SK-N-SH (cell line): ENCODE results near the gene SPI1. TPM values are rescaled to one million over a fixed set of nuclear protein-coding genes. Genes with fewer than 3 reads are reported as not detected.

Experiments
- CTCF ChIA-PET: fragments of 300-600, 350-600 bp; formaldehyde crosslinking; extraction: SDS; loops from one replicate; lab custom pipeline; 2021; lab: Yijun Ruan, JAX
- POLR2A ChIA-PET: fragments of 350-600 bp; sonication (Branson Sonifier 250); formaldehyde crosslinking; extraction: SDS; loops from one replicate; lab custom pipeline; 2020; ENCODE audit warnings: antibody characterized with exemption, inconsistent platforms; lab: Yijun Ruan, JAX
- DNase-seq: peaks from one replicate; pipeline ENCODE4 v3.0.0; 2012
- H2AFZ ChIP-seq: fragments of 200-600 bp; sonication (generic); 2 replicates; pipeline ENCODE4 v1.8.1; 2016; ENCODE audit warnings: antibody characterized with exemption, mild to moderate bottlenecking, low read depth
- H3F3A ChIP-seq: fragments of 200-600 bp; sonication (generic); replicated peaks from 2 replicates; pipeline ENCODE3; 2016; ENCODE audit warnings: antibody characterized with exemption, mild to moderate bottlenecking; ENCODE audit not compliant: insufficient read depth
- H3K27ac ChIP-seq, 2 experiments: fragments of 200-500 bp in 1 of 2; fragments of 200-600 bp in 1 of 2; sonication (Bioruptor generic) in 1 of 2; sonication (generic), shearing (Covaris generic) in 1 of 2; 2 replicates each; pipeline versions ENCODE4 v1.5.1 to v1.6.1; 2014 to 2016; ENCODE audit warnings: low read depth in 2 of 2, inconsistent platforms in 1 of 2, low read length in 1 of 2, mild to moderate bottlenecking in 1 of 2, mixed read lengths in 1 of 2
- H3K27me3 ChIP-seq: fragments of 200-600 bp; sonication (generic), shearing (Covaris generic); 2 replicates; pipeline ENCODE4 v1.6.1; 2016; ENCODE audit warnings: mixed run types; ENCODE audit not compliant: insufficient read depth
- H3K36me3 ChIP-seq, 2 experiments: fragments of 200-500 bp in 1 of 2; fragments of 200-600 bp in 1 of 2; sonication (Bioruptor generic) in 1 of 2; sonication (generic) in 1 of 2; replicated peaks in 1 of 2; 2 replicates each; pipeline versions ENCODE3 to v1.5.1; 2014 to 2016; ENCODE audit warnings: low read length in 1 of 2, mild to moderate bottlenecking in 1 of 2; ENCODE audit not compliant: insufficient read depth in 2 of 2, control insufficient read depth in 1 of 2
- H3K4me1 ChIP-seq, 2 experiments: fragments of 200-500 bp in 1 of 2; fragments of 200-600 bp in 1 of 2; sonication (Bioruptor generic) in 1 of 2; sonication (generic), shearing (Covaris generic) in 1 of 2; 2 replicates each; pipeline versions ENCODE4 v1.5.1 to v1.6.1; 2014 to 2016; ENCODE audit warnings: low read depth in 1 of 2, low read length in 1 of 2, mixed run types in 1 of 2; ENCODE audit not compliant: insufficient read depth in 2 of 2, control insufficient read depth in 1 of 2
- H3K4me2 ChIP-seq: fragments of 200-600 bp; sonication (generic), shearing (Covaris generic); 2 replicates; pipeline ENCODE4 v1.6.1; 2017; ENCODE audit warnings: mixed run types
- H3K4me3 ChIP-seq, 2 experiments: fragments of 200-500 bp in 1 of 2; fragments of 200-600 bp in 1 of 2; sonication (Bioruptor generic) in 1 of 2; sonication (generic), shearing (Covaris generic) in 1 of 2; 2 replicates each; pipeline versions ENCODE4 v1.5.1 to v1.8.1; 2014 to 2016; ENCODE audit warnings: low read depth in 2 of 2, inconsistent platforms in 1 of 2, low read length in 1 of 2, mild to moderate bottlenecking in 1 of 2, mixed read lengths in 1 of 2, moderate library complexity in 1 of 2
- H3K79me2 ChIP-seq: fragments of 200-600 bp; sonication (generic); 2 replicates; pipeline ENCODE4 v1.8.1; 2017; ENCODE audit warnings: mild to moderate bottlenecking; ENCODE audit not compliant: insufficient read depth
- H3K9ac ChIP-seq: fragments of 200-600 bp; sonication (generic); 2 replicates; pipeline ENCODE4 v1.6.1; 2017; ENCODE audit warnings: mixed run types
- H3K9me2 ChIP-seq: fragments of 200-600 bp; sonication (generic); 2 replicates; pipeline ENCODE4 v1.6.1; 2017; ENCODE audit warnings: mixed run types
- H3K9me3 ChIP-seq: fragments of 200-600 bp; sonication (generic); 2 replicates; pipeline ENCODE4 v1.6.1; 2017; ENCODE audit warnings: mixed run types, mild to moderate bottlenecking, moderate library complexity
- H4K20me1 ChIP-seq: fragments of 200-600 bp; sonication (generic); 2 replicates; pipeline ENCODE4 v1.6.1; 2017; ENCODE audit warnings: mild to moderate bottlenecking, mixed run types; ENCODE audit not compliant: insufficient read depth
- ELF1 ChIP-seq: IDR thresholded peaks from 2 replicates; pipeline ENCODE4 v1.4.0; 2012
- EP300 ChIP-seq, 2 experiments: IDR thresholded peaks; 2 replicates each; pipeline versions ENCODE4 v1.4.0 to v1.6.1; 2012; ENCODE audit warnings: borderline replicate concordance in 1 of 2, low read depth in 1 of 2, low read length in 1 of 2
- FOXJ3 ChIP-seq: sonication (generic); formaldehyde crosslinking; IDR thresholded peaks from 2 replicates; pipeline ENCODE4 v1.5.1; 2020; ENCODE audit warnings: mild to moderate bottlenecking, missing genetic modification reagents
- FOXM1 ChIP-seq: IDR thresholded peaks from 2 replicates; pipeline ENCODE4 v1.4.0; 2012; ENCODE audit warnings: low read depth, mild to moderate bottlenecking
- MEF2A ChIP-seq: IDR thresholded peaks from 2 replicates; pipeline ENCODE4 v1.4.0; 2012; ENCODE audit warnings: low read depth, borderline replicate concordance
- PBX3 ChIP-seq: IDR thresholded peaks from 2 replicates; pipeline ENCODE4; 2012
- RFX5 ChIP-seq: IDR thresholded peaks from 2 replicates; pipeline ENCODE4 v1.6.1; 2012; ENCODE audit warnings: mild to moderate bottlenecking, improper control_type of control experiment, low read length
- WGBS: methylation state at CpG from one replicate; pipeline ENCODE4 v1.1.6; 2017; ENCODE audit warnings: low lambda C conversion rate; 5-methylcytosine and 5-hydroxymethylcytosine counted together
- polyA plus RNA-seq, 3 experiments: library from polyadenylated mRNA; depleted of rRNA; stranded (reverse); fragments of >200 nt; gene quantifications; 2 replicates each; pipeline ENCODE4 v1.2.3, GENCODE V29; 2012
- TF ChIP-seq, protein P1 (sequence below): IDR thresholded peaks from 2 replicates; pipeline ENCODE4 v1.4.0; 2012; ENCODE audit warnings: low read depth, borderline replicate concordance
- TF ChIP-seq, protein P2 (sequence below): fragments of 150-350 bp; IDR thresholded peaks from 2 replicates; pipeline ENCODE4 v1.6.1; 2016; ENCODE audit warnings: mild to moderate bottlenecking, low read depth, low read length

SPI1 gene
- polyA plus RNA-seq, 1 of the 3 experiments (the other 2 are of a cell fraction), result not detected

DNA sequence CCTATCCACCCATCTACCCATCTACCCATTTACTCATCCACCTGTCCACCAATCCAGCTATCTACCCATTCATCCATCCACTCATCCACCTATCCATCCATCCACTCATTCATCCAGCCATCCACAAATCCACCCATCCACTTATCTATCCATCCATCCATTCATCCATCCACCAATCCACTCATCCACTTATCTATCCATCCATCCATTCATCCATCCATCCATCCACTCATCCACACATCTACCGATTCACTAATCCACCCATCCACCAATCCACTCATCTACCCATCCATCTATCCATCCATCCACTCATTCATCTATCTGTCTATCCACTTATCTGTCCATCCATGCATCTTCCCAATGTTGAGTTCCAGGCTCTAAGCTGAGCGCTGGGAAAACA is 1.7 kb upstream of the SPI1 start:
- POLR2A ChIA-PET, result no interaction called here
- Histone ChIP-seq H3K4me1 (no peaks in the 10 kb centered on the region), H3F3A (no peaks in the 10 kb centered on the region), H3K4me2 (no peak overlapping the region), H3K79me2 (no peaks in the 10 kb centered on the region), H4K20me1 (no peaks in the 10 kb centered on the region), H3K27me3 (no peaks in the 10 kb centered on the region), H3K36me3 (no peaks in the 10 kb centered on the region), H3K4me3 (no peak overlapping the region), H3K9me3 (no peaks in the 10 kb centered on the region), H3K27ac (no peak overlapping the region), H2AFZ (no peak overlapping the region), H3K9me2 (no peaks in the 10 kb centered on the region), H3K9ac (no peak overlapping the region)
- CTCF ChIA-PET, result interaction anchor here (1.2 to 1.6 kb wide), 2 partner anchors 11 to 12 kb away, joined by 3 to 5 read pairs; no protein-coding TSS in a partner anchor
- no peak for DNase-seq
- TF ChIP-seq, protein P1, sequence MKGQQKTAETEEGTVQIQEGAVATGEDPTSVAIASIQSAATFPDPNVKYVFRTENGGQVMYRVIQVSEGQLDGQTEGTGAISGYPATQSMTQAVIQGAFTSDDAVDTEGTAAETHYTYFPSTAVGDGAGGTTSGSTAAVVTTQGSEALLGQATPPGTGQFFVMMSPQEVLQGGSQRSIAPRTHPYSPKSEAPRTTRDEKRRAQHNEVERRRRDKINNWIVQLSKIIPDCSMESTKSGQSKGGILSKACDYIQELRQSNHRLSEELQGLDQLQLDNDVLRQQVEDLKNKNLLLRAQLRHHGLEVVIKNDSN, result no peak
- TF ChIP-seq FOXM1, result no peak
- TF ChIP-seq ELF1, result no peak
- 69% methylated on average over 2 of the region's 2 CpGs for WGBS

- H3K79me2 ChIP-seq, result no peaks in the 10 kb centered on the region
- H3K9me2 ChIP-seq, result no peaks in the 10 kb centered on the region
- no peak overlapping the region for H3K9ac ChIP-seq
- H3F3A ChIP-seq, result no peaks in the 10 kb centered on the region
- no peaks in the 10 kb centered on the region for H4K20me1 ChIP-seq
- H3K9me3 ChIP-seq, result no peaks in the 10 kb centered on the region
- H3K27ac ChIP-seq, result no peak overlapping the region
- H3K36me3 ChIP-seq, result no peaks in the 10 kb centered on the region
- WGBS, result 70% methylated on average over 2 of the region's 2 CpGs
- peaks cover 0 to 4% of the 10 kb centered on the region in 2 experiments; a peak in 1 of 4 replicates for H3K4me1 ChIP-seq
- POLR2A ChIA-PET, result no interaction called here
- DNase-seq, result no peak
- no peaks in the 10 kb centered on the region for H3K27me3 ChIP-seq
- no peak overlapping the region for H3K4me3 ChIP-seq
- CTCF ChIA-PET, result interaction anchor here (0.6 to 1.6 kb wide), 3 partner anchors 13 to 32 kb away, joined by 3 to 7 read pairs (median 5); partner anchors contain the start of gene SLC39A13
- H3K4me2 ChIP-seq, result no peak overlapping the region
- TF ChIP-seq MEF2A (no peak), FOXJ3 (CRISPR knock-in tag) (no peak), RFX5 (no peak), EP300 (IDR thresholded peaks at IDR 0.05; ENCODE audit: borderline replicate concordance in 1 of 2, low read depth in 1 of 2, low read length in 1 of 2) (no peak), PBX3 (no peak)
- TF ChIP-seq, protein P2, sequence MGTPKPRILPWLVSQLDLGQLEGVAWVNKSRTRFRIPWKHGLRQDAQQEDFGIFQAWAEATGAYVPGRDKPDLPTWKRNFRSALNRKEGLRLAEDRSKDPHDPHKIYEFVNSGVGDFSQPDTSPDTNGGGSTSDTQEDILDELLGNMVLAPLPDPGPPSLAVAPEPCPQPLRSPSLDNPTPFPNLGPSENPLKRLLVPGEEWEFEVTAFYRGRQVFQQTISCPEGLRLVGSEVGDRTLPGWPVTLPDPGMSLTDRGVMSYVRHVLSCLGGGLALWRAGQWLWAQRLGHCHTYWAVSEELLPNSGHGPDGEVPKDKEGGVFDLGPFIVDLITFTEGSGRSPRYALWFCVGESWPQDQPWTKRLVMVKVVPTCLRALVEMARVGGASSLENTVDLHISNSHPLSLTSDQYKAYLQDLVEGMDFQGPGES, result no peak
- TF ChIP-seq, all 33 proteins: peak for 0
- no peak overlapping the region for H2AFZ ChIP-seq
Observed at GRCh38 chr11:47379317-47379716, 970 bp upstream of the SPI1 start.
